ENCODE measurements around the gene OR51E2. TPM values are rescaled to one million over a fixed set of nuclear protein-coding genes. Genes with fewer than 3 reads are reported as not detected.

OR51E2 gene
- total RNA-seq, 1 experiment from 2014 or later: not detected

DNA sequence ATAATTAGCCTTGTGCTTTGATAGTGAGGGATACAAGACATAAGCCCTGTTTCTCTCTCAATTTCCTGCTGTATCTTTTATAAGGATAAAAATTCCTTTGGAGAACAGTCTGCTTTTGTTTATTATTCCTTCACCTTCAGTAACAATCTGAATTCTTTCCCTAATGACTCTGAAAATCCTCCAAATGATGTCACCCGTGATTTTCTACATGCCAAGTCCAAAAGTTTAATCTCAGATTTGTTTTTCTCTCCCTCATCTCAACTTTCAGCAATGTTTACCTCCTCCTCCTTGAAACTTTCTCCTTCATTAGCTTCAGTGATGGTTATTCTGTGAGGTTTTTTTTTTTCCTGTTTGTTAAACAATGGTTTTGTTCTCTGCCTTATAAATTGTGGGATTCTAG, 2.2 kb downstream of the OR51E2 start:
- H3K27me3 ChIP-seq (ENCODE audit: insufficient read depth, low read length): no peaks in the 10 kb centered on the region
- no peak overlapping the region for H3K4me2 ChIP-seq (ENCODE audit: insufficient read depth, insufficient read length, low read length)
- no peak overlapping the region for H2BK120ac ChIP-seq (ENCODE audit: low read depth, low read length, poor library complexity, severe bottlenecking)
- no peaks in the 10 kb centered on the region; the same call in 1 of the 2 replicates for H3K4me1 ChIP-seq (ENCODE audit: insufficient read depth, low read length)
- H3K79me1 ChIP-seq (ENCODE audit: insufficient read depth, low read depth, low read length, poor library complexity, severe bottlenecking): no peaks in the 10 kb centered on the region
- H2AK5ac ChIP-seq (ENCODE audit: insufficient read length, low read length): no peak overlapping the region
- no peak overlapping the region for H3K56ac ChIP-seq (ENCODE audit: insufficient read length, low read depth, low read length)
- H3K14ac ChIP-seq (ENCODE audit: insufficient read depth, low read length): no peak overlapping the region
- WGBS (ENCODE audit: extremely low coverage, insufficient read length, low lambda C conversion rate): no CpG with 5 or more reads among the region's 1 CpG
- no peak overlapping the region for H3K4ac ChIP-seq (ENCODE audit: low read depth, low read length)
- H3K23ac ChIP-seq (ENCODE audit: insufficient read length, low read depth, low read length): no peak overlapping the region
- H4K91ac ChIP-seq (ENCODE audit: insufficient read length, low read depth, low read length): no peak overlapping the region
- H3K18ac ChIP-seq (ENCODE audit: insufficient read length, low read depth, low read length): no peak overlapping the region
- no peak for DNase-seq
- H4K20me1 ChIP-seq (ENCODE audit: control insufficient read depth, insufficient read depth, insufficient read length): no peaks in the 10 kb centered on the region
- Mint-ChIP-seq H3K4me3 (no peak overlapping the region), H3K9me3 (peaks cover 0 to 3% of the 10 kb centered on the region in 2 experiments; a peak in 1 of 5 replicates), H3K4me1 (no peaks in the 10 kb centered on the region), H3K27ac (no peak overlapping the region), H3K36me3 (ENCODE audit: insufficient read depth in 1 of 3, low read depth in 3 of 3) (no peaks in the 10 kb centered on the region), H3K27me3 (ENCODE audit: low read depth) (no peaks in the 10 kb centered on the region)
- H2BK20ac ChIP-seq (ENCODE audit: low read depth, low read length, poor library complexity, severe bottlenecking): no peak overlapping the region
- no peaks in the 10 kb centered on the region for H3K79me2 ChIP-seq (ENCODE audit: insufficient read depth, low read length)
- no peak overlapping the region for H2BK15ac ChIP-seq (ENCODE audit: low read depth, low read length)
- no peak overlapping the region for H2BK12ac ChIP-seq (ENCODE audit: insufficient read length, low read depth, low read length)
- no peak overlapping the region for H3K27ac ChIP-seq (ENCODE audit: insufficient read length, low read depth, low read length)
- no peak overlapping the region for H2BK5ac ChIP-seq (ENCODE audit: insufficient read length, low read length)
- H3T11ph ChIP-seq (ENCODE audit: low read length): no peak overlapping the region
- H3K9me3 ChIP-seq (ENCODE audit: control insufficient read depth, low read depth, low read length): no peaks in the 10 kb centered on the region
- H4K8ac ChIP-seq (replicated peaks; ENCODE audit: insufficient read length, low read depth, low read length): no peak overlapping the region
- H2AFZ ChIP-seq (ENCODE audit: low read length): no peak overlapping the region
- TF ChIP-seq, protein P1, sequence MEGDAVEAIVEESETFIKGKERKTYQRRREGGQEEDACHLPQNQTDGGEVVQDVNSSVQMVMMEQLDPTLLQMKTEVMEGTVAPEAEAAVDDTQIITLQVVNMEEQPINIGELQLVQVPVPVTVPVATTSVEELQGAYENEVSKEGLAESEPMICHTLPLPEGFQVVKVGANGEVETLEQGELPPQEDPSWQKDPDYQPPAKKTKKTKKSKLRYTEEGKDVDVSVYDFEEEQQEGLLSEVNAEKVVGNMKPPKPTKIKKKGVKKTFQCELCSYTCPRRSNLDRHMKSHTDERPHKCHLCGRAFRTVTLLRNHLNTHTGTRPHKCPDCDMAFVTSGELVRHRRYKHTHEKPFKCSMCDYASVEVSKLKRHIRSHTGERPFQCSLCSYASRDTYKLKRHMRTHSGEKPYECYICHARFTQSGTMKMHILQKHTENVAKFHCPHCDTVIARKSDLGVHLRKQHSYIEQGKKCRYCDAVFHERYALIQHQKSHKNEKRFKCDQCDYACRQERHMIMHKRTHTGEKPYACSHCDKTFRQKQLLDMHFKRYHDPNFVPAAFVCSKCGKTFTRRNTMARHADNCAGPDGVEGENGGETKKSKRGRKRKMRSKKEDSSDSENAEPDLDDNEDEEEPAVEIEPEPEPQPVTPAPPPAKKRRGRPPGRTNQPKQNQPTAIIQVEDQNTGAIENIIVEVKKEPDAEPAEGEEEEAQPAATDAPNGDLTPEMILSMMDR (conservative IDR thresholded peaks at IDR 0.05): no peak
- no peak overlapping the region for H3K9ac ChIP-seq (ENCODE audit: extremely low read depth, insufficient read length, low read length)
- H4K5ac ChIP-seq (ENCODE audit: insufficient read length, low read depth, low read length): no peak overlapping the region
- no peaks in the 10 kb centered on the region for H3K23me2 ChIP-seq (ENCODE audit: insufficient read length, low read depth, low read length, poor library complexity, severe bottlenecking)
